AG04450 (cell line): ENCODE data around the gene PRKCH. TPM values are rescaled to one million over a fixed set of nuclear protein-coding genes. Genes with fewer than 3 reads are reported as not detected.
A peak's percentile ranks its signal among the peaks of the same experiment; 100 is the strongest.

ENCODE experiments used
- CTCF ChIA-PET: fragments of 300-600, 350-600 bp; formaldehyde crosslinking; extraction: SDS; loops from one replicate; lab custom pipeline; 2022; ENCODE audit warnings: antibody characterized with exemption, inconsistent platforms; lab: Charles Lee
- POLR2A ChIA-PET: fragments of 350-600 bp; formaldehyde crosslinking; extraction: SDS; loops from one replicate; lab custom pipeline; 2021; ENCODE audit warnings: antibody characterized with exemption, inconsistent platforms; lab: Yijun Ruan, JAX
- DNase-seq: peaks from one replicate; pipeline ENCODE4 v3.0.0-alpha.2; 2011; ENCODE audit warnings: low read depth, low spot score
- H3K27ac ChIP-seq: one replicate; pipeline ENCODE4 v1.5.1; 2012; ENCODE audit warnings: low read depth, low read length, control low read depth
- H3K27me3 ChIP-seq: one replicate; pipeline ENCODE4 v1.6.0; 2012; ENCODE audit warnings: low read length; ENCODE audit not compliant: control insufficient read depth, insufficient read depth
- H3K4me3 ChIP-seq: 2 replicates; pipeline ENCODE4 v1.5.1; 2011; ENCODE audit warnings: mild to moderate bottlenecking, low read depth, low read length, control low read depth
- H3K9me3 ChIP-seq: 2 replicates; pipeline ENCODE4 v1.5.1; 2012; ENCODE audit warnings: low read length; ENCODE audit not compliant: control insufficient read depth, insufficient read depth
- CTCF ChIP-seq: IDR thresholded peaks from 2 replicates; pipeline ENCODE4 v1.5.1; 2011; ENCODE audit warnings: low read depth, low read length, control low read depth, inconsistent platforms
- polyA plus RNA-seq: library from polyadenylated mRNA; depleted of rRNA; stranded (reverse); fragments of >200 nt; gene quantifications from 2 replicates; pipeline ENCODE4 v1.2.3, GENCODE V29; 2011

Gene PRKCH
- polyA plus RNA-seq, 1 experiment, result 1.6 TPM

- POLR2A ChIA-PET, result no interaction called here
- CTCF ChIA-PET, result interaction anchor here (0.9 kb wide), 1 partner anchor 8 kb away, joined by 3 read pairs; no protein-coding TSS in a partner anchor
- Histone ChIP-seq H3K4me3 (no peak overlapping the region), H3K27ac (no peak overlapping the region), H3K27me3 (no peaks in the 10 kb centered on the region), H3K9me3 (peaks cover 2% of the 10 kb centered on the region; the same call in 1 of the 2 replicates)
- DNase-seq, result no peak
- TF ChIP-seq CTCF, result no peak
These were observed 145.9 kb downstream of the PRKCH start for GRCh38 chr14:61467296-61467695.

- no peak for TF ChIP-seq CTCF
- Histone ChIP-seq H3K27ac (no peak overlapping the region), H3K27me3 (no peaks in the 10 kb centered on the region), H3K4me3 (no peak overlapping the region), H3K9me3 (peaks cover 2% of the 10 kb centered on the region; the same call in 1 of the 2 replicates)
- ChIA-PET CTCF (no interaction called here), POLR2A (no interaction called here)
- no peak for DNase-seq
These were observed 146.9 kb downstream of the PRKCH start for GRCh38 chr14:61468063-61468825.

GRCh38 chr14:61469781-61470180 lies 148.4 kb downstream of the PRKCH start:
- peaks cover 2% of the 10 kb centered on the region; the same call in 1 of the 2 replicates for H3K9me3 ChIP-seq
- no peak overlapping the region for H3K27ac ChIP-seq
- CTCF ChIA-PET, result interaction anchor here (0.6 to 2.2 kb wide), 10 partner anchors 13 to 292 kb away, joined by 3 to 9 read pairs (median 4); no protein-coding TSS in a partner anchor
- no peaks in the 10 kb centered on the region for H3K27me3 ChIP-seq
- POLR2A ChIA-PET, result interaction anchor here (1.0 to 1.1 kb wide), 2 partner anchors 93 to 116 kb away, joined by 3 to 5 read pairs; no protein-coding TSS in a partner anchor
- no peak for DNase-seq
- no peak for TF ChIP-seq CTCF
- no peak overlapping the region for H3K4me3 ChIP-seq

- Histone ChIP-seq H3K4me3 (no peak overlapping the region), H3K27me3 (no peaks in the 10 kb centered on the region), H3K9me3 (peaks cover 2% of the 10 kb centered on the region; the same call in 1 of the 2 replicates), H3K27ac (peak overlapping the region; percentile 96)
- ChIA-PET CTCF (interaction anchor here (0.6 to 2.2 kb wide), 15 partner anchors 8 to 367 kb away, joined by 3 to 9 read pairs (median 3); no protein-coding TSS in a partner anchor), POLR2A (interaction anchor here (0.7 to 1.0 kb wide), 3 partner anchors 83 to 115 kb away, joined by 3 to 5 read pairs (median 3); no protein-coding TSS in a partner anchor)
- DNase-seq, result peak; percentile 94
- TF ChIP-seq CTCF, result peak; percentile 41
These were observed 149.0 kb downstream of the PRKCH start for GRCh38 chr14:61470261-61470960.
